Thoracic aorta (tissue), 2 donors: Measurements from ENCODE around the gene TRIM41. TPM values are rescaled to one million over a fixed set of nuclear protein-coding genes. Genes with fewer than 3 reads are reported as not detected.

Experiments
- ATAC-seq: fragments of 150-250 bp; one replicate; pipeline ENCODE4 v1.8.0; 2017; ENCODE audit warnings: low read depth; ENCODE audit not compliant: insufficient number of reproducible peaks, low FRiP score
- DNase-seq: peaks from one replicate; pipeline ENCODE4 v3.0.0-alpha.2; 2020; ENCODE audit warnings: low spot score
- H3K27ac ChIP-seq, 2 donors: fragments of 200-600 bp; sonication (generic); 1 replicate in 1 of 2; 2 replicates in 1 of 2; pipeline ENCODE4 v1.5.1; 2016; ENCODE audit warnings: mild to moderate bottlenecking in 2 of 2, moderate library complexity in 2 of 2
- H3K27me3 ChIP-seq: fragments of 200-600 bp; sonication (generic); replicated peaks from 2 replicates; pipeline ENCODE4 v1.6.0; 2016; ENCODE audit warnings: mild to moderate bottlenecking; ENCODE audit not compliant: insufficient read depth
- H3K36me3 ChIP-seq: fragments of 200-600 bp; sonication (generic); one replicate; pipeline ENCODE4 v1.5.1; 2016
- H3K4me1 ChIP-seq, 2 donors: fragments of 200-600 bp; sonication (generic); 1 replicate in 1 of 2; 2 replicates in 1 of 2; pipeline versions ENCODE4 v1.5.1 to v1.6.0; 2016; ENCODE audit warnings: low read depth in 2 of 2, mild to moderate bottlenecking in 1 of 2; ENCODE audit not compliant: control insufficient read depth in 1 of 2
- H3K4me3 ChIP-seq: fragments of 200-600 bp; sonication (generic); 2 replicates; pipeline ENCODE4 v1.5.1; 2016; ENCODE audit warnings: mild to moderate bottlenecking
- H3K9me3 ChIP-seq: fragments of 200-600 bp; sonication (generic); 2 replicates; pipeline ENCODE4 v1.5.1; 2016
- total RNA-seq, 2 donors: library from RNA; depleted of rRNA; stranded (reverse); fragments of >200 nt; gene quantifications; one replicate each; pipeline versions ENCODE4 v1.1.0 to v1.2.3, GENCODE V29; 2016
- TF ChIP-seq, protein P1 (sequence below): fragments of 200-600 bp; sonication (generic); IDR thresholded peaks from one replicate; pipeline ENCODE4 v1.5.1; 2019; ENCODE audit warnings: antibody characterized with exemption

TRIM41 gene
- total RNA-seq, 2 donors from 2014 or later = 12.2 to 12.4 TPM

DNA sequence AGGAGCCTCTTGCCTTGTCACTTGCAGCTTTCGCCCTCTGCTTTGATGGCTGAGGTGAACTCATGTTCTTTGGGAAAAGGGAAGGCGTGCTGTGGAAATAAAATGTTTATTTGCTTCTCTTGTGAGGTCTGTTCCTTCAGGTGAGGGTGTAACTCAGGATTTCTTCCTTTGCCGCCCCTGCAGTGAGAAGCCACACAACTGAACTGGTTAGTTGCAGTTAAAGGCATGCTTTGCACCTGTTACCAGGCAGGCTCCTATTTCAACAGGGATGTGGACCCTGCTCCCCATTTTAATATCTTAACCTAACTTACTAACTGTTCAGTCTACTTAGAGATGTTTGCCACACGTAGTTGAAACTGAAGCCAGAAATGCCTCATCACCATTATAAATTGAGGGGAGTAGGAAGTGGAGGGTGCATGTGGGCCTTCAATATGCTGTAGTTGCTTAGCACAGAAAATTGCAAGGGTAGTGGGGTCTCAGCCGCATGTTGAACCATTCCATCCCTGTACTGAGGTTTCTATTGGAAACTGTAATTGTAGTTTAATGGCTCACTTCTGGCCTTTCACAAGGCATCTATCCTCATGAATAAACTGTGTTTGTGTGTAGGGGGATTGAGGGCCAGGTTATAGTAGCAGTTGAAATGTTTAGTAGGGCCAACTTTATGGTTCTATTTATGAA lies 12.7 kb downstream of the TRIM41 start:
- Histone ChIP-seq H3K4me1 (peaks cover 0 to 4% of the 10 kb centered on the region in 2 donors), H3K4me3 (no peak overlapping the region), H3K36me3 (peaks cover 67% of the 10 kb centered on the region), H3K27me3 (no peaks in the 10 kb centered on the region), H3K9me3 (no peaks in the 10 kb centered on the region), H3K27ac (no peak overlapping the region)
- DNase-seq = no peak
- TF ChIP-seq, protein P1, sequence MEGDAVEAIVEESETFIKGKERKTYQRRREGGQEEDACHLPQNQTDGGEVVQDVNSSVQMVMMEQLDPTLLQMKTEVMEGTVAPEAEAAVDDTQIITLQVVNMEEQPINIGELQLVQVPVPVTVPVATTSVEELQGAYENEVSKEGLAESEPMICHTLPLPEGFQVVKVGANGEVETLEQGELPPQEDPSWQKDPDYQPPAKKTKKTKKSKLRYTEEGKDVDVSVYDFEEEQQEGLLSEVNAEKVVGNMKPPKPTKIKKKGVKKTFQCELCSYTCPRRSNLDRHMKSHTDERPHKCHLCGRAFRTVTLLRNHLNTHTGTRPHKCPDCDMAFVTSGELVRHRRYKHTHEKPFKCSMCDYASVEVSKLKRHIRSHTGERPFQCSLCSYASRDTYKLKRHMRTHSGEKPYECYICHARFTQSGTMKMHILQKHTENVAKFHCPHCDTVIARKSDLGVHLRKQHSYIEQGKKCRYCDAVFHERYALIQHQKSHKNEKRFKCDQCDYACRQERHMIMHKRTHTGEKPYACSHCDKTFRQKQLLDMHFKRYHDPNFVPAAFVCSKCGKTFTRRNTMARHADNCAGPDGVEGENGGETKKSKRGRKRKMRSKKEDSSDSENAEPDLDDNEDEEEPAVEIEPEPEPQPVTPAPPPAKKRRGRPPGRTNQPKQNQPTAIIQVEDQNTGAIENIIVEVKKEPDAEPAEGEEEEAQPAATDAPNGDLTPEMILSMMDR = no peak
- ATAC-seq = no peak

DNA sequence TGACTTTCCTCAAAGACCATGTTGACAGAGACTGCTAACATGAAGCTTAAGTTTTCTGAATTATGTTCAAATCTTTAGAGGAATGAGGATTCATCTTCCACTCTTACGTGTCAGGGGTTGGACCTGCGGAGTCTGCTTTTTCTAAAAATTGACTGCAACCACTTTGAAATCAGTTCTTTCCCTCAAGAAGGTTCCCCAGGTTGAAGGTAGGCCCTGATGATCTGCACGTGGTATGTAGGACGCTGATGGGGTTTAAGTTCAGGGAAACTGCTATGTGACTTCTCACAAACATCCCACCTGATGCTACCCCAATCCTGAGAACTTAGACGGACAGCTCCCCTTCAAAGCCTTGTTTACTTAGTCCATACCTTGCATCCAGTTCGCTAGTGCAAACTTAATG lies 13.4 kb downstream of the TRIM41 start:
- ATAC-seq (no peak), DNase-seq (no peak)
- TF ChIP-seq, protein P1 = no peak
- H3K36me3 ChIP-seq = peaks cover 71% of the 10 kb centered on the region
- no peak overlapping the region for H3K4me3 ChIP-seq
- no peak overlapping the region for H3K27ac ChIP-seq
- no peaks in the 10 kb centered on the region for H3K27me3 ChIP-seq
- no peaks in the 10 kb centered on the region for H3K9me3 ChIP-seq
- peaks cover 2 to 10% of the 10 kb centered on the region in 2 donors for H3K4me1 ChIP-seq

DNA sequence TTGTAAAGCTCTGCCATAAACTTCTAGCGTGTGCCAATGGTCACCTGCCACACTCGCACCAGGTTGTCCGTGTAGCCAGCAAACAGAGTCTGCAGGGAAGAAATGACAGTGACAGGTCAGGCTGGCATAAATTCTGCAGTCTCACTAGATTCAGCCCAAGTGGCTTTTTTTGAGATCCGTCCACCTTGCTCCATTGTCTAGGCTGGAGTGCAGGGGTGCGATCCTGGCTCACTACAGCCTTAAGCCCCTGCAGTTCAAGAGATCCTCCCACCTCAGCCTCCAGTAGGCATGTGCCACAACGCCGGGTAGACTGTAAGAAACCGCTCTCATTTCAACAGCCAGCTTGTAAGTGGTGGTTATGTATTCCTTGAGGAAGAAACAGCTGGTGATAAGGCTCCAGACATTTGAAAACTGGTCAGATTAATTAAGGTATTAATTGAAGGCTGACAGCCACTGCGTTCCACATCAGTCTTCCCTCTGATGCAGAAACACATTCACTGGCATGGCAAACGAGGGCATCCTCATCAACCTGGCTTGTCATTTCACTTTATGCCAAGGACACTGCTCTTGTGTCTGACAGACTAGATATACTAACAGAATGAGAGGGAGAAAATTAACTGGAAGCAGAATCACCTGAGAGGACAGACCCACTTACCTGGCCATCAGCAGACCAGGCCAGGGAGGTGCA lies 14.0 kb downstream of the TRIM41 start:
- Histone ChIP-seq H3K4me3 (no peak overlapping the region), H3K27me3 (no peaks in the 10 kb centered on the region), H3K9me3 (no peaks in the 10 kb centered on the region), H3K27ac (no peak overlapping the region), H3K36me3 (peaks cover 71% of the 10 kb centered on the region), H3K4me1 (peaks cover 9 to 17% of the 10 kb centered on the region in 2 donors)
- TF ChIP-seq, protein P1 = no peak
- no peak for DNase-seq
- ATAC-seq = no peak

DNA sequence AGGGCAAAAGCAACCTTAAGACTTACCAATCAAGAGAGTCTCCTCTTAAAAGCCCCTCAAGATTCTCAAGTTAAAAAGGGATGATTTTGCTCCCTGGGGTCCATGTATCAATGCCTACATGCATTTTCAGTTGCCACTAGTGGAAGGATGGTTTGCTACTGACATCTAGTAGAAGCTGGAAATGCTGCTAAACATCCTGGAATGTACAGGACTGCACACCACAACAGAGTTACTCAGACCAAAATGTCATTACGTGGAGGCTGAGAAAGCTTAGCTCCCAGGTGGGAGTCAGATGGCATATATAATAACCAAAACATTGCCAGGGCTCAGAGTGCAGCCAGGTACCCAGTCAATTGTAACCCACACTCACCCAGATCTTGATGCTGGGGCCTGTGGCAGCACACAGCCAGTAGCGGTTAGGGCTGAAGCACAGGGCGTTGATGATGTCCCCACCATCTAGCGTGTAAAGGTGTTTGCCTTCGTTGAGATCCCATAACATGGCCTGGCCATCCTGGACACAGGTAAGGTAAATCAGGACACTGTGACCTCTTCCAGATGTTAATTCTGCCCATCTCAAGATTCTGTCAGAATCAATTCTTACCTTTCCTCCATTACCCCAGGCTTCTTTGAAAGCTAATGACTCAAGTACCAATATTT lies 14.8 kb downstream of the TRIM41 start:
- Histone ChIP-seq H3K27me3 (no peaks in the 10 kb centered on the region), H3K4me1 (peaks cover 11 to 24% of the 10 kb centered on the region in 2 donors), H3K36me3 (peaks cover 67% of the 10 kb centered on the region), H3K27ac (no peak overlapping the region), H3K4me3 (no peak overlapping the region), H3K9me3 (no peaks in the 10 kb centered on the region)
- TF ChIP-seq, protein P1 = no peak
- no peak for ATAC-seq
- DNase-seq = no peak

DNA sequence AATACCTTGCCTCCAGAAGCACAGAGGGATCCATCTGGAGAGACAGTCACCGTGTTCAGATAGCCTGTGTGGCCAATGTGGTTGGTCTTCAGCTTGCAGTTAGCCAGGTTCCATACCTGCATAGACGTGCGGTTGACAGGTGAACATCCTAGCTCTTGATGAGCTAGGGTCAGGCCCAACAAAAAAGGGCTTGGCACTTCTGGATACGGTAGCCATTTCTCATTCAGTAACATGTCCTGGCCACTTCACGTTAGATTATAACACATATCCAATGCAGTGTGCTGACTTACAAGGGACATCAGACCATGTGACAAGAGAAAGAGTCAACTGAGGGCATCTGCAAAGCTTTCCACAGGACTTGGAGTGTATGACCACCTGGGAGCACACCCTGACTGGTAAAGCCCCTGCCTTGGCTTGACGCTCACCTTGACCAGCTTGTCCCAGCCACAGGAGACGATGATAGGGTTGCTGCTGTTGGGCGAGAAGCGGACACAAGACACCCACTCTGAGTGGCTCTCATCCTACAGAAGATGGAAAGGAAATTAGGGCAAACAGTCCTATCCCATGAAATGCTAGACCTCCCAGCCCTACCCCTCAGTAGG lies 16.1 kb downstream of the TRIM41 start:
- Histone ChIP-seq H3K27ac (no peak overlapping the region), H3K4me3 (no peak overlapping the region), H3K36me3 (peaks cover 65% of the 10 kb centered on the region), H3K27me3 (no peaks in the 10 kb centered on the region), H3K9me3 (no peaks in the 10 kb centered on the region), H3K4me1 (peaks cover 11 to 24% of the 10 kb centered on the region in 2 donors)
- DNase-seq (no peak), ATAC-seq (no peak)
- TF ChIP-seq, protein P1 = no peak
